ENCODE results near the gene EFNA3.
A peak's percentile ranks its signal among the peaks of the same experiment; 100 is the strongest.

EFNA3 gene

DNA sequence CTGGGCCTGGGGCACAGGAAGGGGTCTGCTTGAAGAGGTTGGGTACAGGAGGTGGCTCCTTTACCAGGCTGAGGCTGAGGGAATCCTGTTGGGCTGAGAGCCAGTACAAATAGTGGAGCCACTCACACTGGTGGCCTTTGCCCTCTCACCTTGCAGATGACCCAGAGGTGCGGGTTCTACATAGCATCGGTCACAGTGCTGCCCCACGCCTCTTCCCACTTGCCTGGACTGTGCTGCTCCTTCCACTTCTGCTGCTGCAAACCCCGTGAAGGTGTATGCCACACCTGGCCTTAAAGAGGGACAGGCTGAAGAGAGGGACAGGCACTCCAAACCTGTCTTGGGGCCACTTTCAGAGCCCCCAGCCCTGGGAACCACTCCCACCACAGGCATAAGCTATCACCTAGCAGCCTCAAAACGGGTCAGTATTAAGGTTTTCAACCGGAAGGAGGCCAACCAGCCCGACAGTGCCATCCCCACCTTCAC lies 55.2 kb downstream of the EFNA3 start:
- TF ChIP-seq, protein P1, sequence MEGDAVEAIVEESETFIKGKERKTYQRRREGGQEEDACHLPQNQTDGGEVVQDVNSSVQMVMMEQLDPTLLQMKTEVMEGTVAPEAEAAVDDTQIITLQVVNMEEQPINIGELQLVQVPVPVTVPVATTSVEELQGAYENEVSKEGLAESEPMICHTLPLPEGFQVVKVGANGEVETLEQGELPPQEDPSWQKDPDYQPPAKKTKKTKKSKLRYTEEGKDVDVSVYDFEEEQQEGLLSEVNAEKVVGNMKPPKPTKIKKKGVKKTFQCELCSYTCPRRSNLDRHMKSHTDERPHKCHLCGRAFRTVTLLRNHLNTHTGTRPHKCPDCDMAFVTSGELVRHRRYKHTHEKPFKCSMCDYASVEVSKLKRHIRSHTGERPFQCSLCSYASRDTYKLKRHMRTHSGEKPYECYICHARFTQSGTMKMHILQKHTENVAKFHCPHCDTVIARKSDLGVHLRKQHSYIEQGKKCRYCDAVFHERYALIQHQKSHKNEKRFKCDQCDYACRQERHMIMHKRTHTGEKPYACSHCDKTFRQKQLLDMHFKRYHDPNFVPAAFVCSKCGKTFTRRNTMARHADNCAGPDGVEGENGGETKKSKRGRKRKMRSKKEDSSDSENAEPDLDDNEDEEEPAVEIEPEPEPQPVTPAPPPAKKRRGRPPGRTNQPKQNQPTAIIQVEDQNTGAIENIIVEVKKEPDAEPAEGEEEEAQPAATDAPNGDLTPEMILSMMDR (IDR thresholded peaks at IDR 0.05), result no peak
- Histone ChIP-seq H3K36me3 (peaks cover 0 to 36% (median 0%) of the 10 kb centered on the region in 3 donors), H3K27ac (peak overlapping the region in 1 of 2 donors; percentile 97), H3K27me3 (peaks cover 0 to 26% of the 10 kb centered on the region in 2 donors), H3K4me1 (peaks cover 0 to 34% (median 25%) of the 10 kb centered on the region in 4 donors), H3K9me3 (no peaks in the 10 kb centered on the region), H3K4me3 (no peak overlapping the region)
- DNase-seq, result no peak
- intact Hi-C loops (cut with DNase I; ENCODE audit: low total_unique reads), result no loop called here

DNA sequence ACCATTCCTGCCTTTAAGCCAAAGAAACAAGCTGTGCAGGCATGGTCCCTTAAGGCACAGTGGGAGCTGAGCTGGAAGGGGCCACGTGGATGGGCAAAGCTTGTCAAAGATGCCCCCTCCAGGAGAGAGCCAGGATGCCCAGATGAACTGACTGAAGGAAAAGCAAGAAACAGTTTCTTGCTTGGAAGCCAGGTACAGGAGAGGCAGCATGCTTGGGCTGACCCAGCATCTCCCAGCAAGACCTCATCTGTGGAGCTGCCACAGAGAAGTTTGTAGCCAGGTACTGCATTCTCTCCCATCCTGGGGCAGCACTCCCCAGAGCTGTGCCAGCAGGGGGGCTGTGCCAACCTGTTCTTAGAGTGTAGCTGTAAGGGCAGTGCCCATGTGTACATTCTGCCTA lies 55.7 kb downstream of the EFNA3 start:
- DNase-seq, result no peak
- TF ChIP-seq, protein P1 (IDR thresholded peaks at IDR 0.05), result no peak
- peak overlapping the region; percentile 93 to 97 for H3K27ac ChIP-seq
- peaks cover 0 to 22% of the 10 kb centered on the region in 2 donors for H3K27me3 ChIP-seq
- H3K4me3 ChIP-seq, result peak overlapping the region in 1 of 2 donors; percentile 64
- peaks cover 0 to 36% (median 0%) of the 10 kb centered on the region in 3 donors for H3K36me3 ChIP-seq
- intact Hi-C loops (cut with DNase I; ENCODE audit: low total_unique reads), result no loop called here
- no peaks in the 10 kb centered on the region for H3K9me3 ChIP-seq
- H3K4me1 ChIP-seq, result peaks cover 0 to 38% (median 28%) of the 10 kb centered on the region in 4 donors

DNA sequence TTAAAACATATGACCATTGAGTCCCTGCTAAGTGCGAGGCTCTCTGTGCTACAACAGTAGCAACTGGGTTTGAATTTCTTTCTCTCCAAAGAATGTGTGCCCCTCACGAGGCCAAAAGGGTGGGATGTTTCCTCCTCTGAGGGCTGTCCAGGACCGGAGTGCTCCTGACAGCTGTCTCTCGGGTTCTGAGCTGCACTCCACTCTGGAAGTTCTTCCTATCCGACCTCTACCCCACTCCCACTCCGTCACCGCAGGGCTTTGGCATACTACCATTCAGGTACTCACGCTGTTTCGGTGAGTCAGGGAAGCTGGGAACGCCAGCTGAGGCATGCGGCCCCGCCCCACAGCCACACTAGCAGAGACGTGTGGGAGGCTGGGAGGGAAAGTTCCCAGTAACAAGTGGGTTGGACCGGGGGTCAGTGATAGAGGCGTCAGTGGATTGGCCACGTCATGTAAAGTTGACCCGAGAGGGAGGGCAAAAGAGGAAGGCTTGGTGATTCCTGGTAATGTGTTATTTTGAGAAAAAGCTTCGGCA lies 56.3 kb downstream of the EFNA3 start:
- peaks cover 0 to 41% (median 33%) of the 10 kb centered on the region in 4 donors for H3K4me1 ChIP-seq
- DNase-seq, result peak; percentile 94 to 96
- peaks cover 0 to 36% (median 0%) of the 10 kb centered on the region in 3 donors for H3K36me3 ChIP-seq
- H3K9me3 ChIP-seq, result no peaks in the 10 kb centered on the region
- H3K4me3 ChIP-seq, result peak overlapping the region; percentile 64 to 75
- peak overlapping the region; percentile 93 to 97 for H3K27ac ChIP-seq
- H3K27me3 ChIP-seq, result peaks cover 0 to 16% of the 10 kb centered on the region in 2 donors
- TF ChIP-seq, protein P1 (IDR thresholded peaks at IDR 0.05), result no peak
- intact Hi-C loops (cut with DNase I; ENCODE audit: low total_unique reads), result no loop called here

DNA sequence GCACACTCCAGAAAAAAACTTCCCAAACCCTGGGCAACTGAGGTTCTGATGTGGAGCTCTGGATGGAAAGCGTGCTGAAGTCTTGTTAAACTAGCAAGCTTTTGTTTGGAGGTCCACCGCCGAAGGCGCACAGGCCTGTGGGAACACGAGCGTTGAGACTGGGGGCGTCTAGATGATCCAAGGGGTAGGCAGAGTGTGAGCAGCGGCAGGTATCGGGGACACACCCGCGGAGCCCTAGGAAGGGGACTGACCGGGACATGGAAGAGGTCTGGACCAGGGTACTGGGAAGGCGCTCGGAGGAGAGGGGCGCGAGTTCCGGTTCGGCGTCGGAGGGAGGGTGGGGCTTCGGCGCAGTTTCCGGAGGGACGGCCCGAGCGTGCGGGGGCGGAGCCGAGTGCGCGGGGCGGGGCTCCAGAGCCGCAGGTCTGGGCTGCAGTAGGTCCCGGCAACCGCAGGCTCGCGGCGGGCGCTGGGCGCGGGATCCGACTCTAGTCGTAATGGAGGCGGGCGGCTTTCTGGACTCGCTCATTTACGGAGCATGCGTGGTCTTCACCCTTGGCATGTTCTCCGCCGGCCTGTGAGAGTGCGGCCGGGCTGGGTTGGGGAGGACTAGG lies 56.9 kb downstream of the EFNA3 start, which contains the start of gene SLC50A1:
Gene SLC50A1 (plus strand): TSS at position 438 of the 614 bp plus-strand sequence. CDS start 60 bp downstream, at position 498.
- H3K36me3 ChIP-seq, result peaks cover 0 to 36% (median 0%) of the 10 kb centered on the region in 3 donors
- peak within 1 kb of the TSS; percentile 93 to 97 for H3K27ac ChIP-seq
- no peaks in the 10 kb centered on the region for H3K9me3 ChIP-seq
- H3K4me1 ChIP-seq, result peaks cover 0 to 41% (median 34%) of the 10 kb centered on the region in 4 donors
- peak; percentile 91 to 97 for DNase-seq
- TF ChIP-seq, protein P1 (IDR thresholded peaks at IDR 0.05), result peak; percentile 46 to 67
- peak within 1 kb of the TSS; percentile 64 to 75 for H3K4me3 ChIP-seq
- H3K27me3 ChIP-seq, result peaks cover 0 to 10% of the 10 kb centered on the region in 2 donors
- intact Hi-C loops (cut with DNase I; ENCODE audit: low total_unique reads), result no loop called here

DNA sequence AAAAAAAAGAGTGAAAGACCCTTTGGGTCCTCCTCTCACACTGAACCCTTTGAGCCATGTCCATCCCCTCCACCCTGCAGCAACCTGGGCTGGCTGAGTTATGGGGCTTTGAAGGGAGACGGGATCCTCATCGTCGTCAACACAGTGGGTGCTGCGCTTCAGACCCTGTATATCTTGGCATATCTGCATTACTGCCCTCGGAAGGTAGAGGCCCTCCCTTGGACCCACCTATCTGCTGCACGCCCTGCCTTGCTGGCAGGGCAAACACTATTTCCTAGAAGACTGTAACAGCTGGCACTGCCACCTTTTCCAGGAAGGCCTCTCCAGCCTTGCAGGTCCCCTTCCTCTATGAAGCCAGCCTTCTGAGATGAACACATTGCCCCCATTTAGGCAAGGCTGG lies 58.1 kb downstream of the EFNA3 start:
- peaks cover 0 to 2% of the 10 kb centered on the region in 2 donors for H3K27me3 ChIP-seq
- H3K36me3 ChIP-seq, result peaks cover 0 to 29% (median 0%) of the 10 kb centered on the region in 3 donors
- H3K4me1 ChIP-seq, result peaks cover 0 to 42% (median 34%) of the 10 kb centered on the region in 4 donors
- intact Hi-C loops (cut with DNase I; ENCODE audit: low total_unique reads), result no loop called here
- peak overlapping the region; percentile 64 to 75 for H3K4me3 ChIP-seq
- TF ChIP-seq, protein P1 (IDR thresholded peaks at IDR 0.05), result no peak
- H3K9me3 ChIP-seq, result no peaks in the 10 kb centered on the region
- H3K27ac ChIP-seq, result peak overlapping the region; percentile 93 to 97
- no peak for DNase-seq
